ENCODE measurements around the gene TNRC6C. TPM values are rescaled to one million over a fixed set of nuclear protein-coding genes. Genes with fewer than 3 reads are reported as not detected.
"Not testable (repeated sequence)": the region's sequence is repeated elsewhere in the genome, so short reads cannot be mapped to it uniquely, and the experiment has no call there.

TNRC6C gene
- total RNA-seq, 1 donor from 2014 or later: 28.7 TPM

GRCh38 chr17:78064708-78065107, 106.2 kb downstream of the TNRC6C start:
- TF ChIP-seq, protein P1, sequence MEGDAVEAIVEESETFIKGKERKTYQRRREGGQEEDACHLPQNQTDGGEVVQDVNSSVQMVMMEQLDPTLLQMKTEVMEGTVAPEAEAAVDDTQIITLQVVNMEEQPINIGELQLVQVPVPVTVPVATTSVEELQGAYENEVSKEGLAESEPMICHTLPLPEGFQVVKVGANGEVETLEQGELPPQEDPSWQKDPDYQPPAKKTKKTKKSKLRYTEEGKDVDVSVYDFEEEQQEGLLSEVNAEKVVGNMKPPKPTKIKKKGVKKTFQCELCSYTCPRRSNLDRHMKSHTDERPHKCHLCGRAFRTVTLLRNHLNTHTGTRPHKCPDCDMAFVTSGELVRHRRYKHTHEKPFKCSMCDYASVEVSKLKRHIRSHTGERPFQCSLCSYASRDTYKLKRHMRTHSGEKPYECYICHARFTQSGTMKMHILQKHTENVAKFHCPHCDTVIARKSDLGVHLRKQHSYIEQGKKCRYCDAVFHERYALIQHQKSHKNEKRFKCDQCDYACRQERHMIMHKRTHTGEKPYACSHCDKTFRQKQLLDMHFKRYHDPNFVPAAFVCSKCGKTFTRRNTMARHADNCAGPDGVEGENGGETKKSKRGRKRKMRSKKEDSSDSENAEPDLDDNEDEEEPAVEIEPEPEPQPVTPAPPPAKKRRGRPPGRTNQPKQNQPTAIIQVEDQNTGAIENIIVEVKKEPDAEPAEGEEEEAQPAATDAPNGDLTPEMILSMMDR (IDR thresholded peaks at IDR 0.05): no peak
- peaks cover 15% of the 10 kb centered on the region for H3K36me3 Mint-ChIP-seq (ENCODE audit: unreplicated experiment)
- no peaks in the 10 kb centered on the region for H3K27me3 Mint-ChIP-seq (ENCODE audit: unreplicated experiment)
- H3K9me3 Mint-ChIP-seq (ENCODE audit: unreplicated experiment): no peaks in the 10 kb centered on the region
- no peak overlapping the region for H3K4me3 Mint-ChIP-seq (ENCODE audit: unreplicated experiment)
- no peak for DNase-seq (ENCODE audit: extremely low spot score, unreplicated experiment)
- no peak overlapping the region for H3K27ac Mint-ChIP-seq (ENCODE audit: unreplicated experiment)
- H3K4me1 Mint-ChIP-seq (ENCODE audit: unreplicated experiment): no peaks in the 10 kb centered on the region

DNA sequence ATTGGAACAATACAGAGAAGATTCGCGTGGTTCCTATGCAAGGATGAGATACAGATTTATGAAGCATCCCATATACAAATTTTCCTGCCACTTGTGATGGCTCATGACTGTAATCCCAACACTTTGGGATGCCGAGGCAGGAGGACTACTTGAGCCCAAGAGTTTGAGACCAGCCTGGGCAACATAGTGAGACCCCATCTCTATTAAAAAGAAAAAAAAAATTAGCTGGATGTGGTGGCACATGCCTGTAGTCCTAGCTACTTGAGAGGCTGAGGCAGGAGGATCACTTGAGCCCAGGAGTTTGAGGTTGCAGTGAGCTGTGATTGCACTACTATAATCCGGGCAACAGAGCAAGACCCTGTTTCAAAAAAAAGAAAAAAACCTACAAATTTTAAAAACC, 108.5 kb downstream of the TNRC6C start:
- not testable (repeated sequence) for H3K4me1 Mint-ChIP-seq (ENCODE audit: unreplicated experiment)

DNA sequence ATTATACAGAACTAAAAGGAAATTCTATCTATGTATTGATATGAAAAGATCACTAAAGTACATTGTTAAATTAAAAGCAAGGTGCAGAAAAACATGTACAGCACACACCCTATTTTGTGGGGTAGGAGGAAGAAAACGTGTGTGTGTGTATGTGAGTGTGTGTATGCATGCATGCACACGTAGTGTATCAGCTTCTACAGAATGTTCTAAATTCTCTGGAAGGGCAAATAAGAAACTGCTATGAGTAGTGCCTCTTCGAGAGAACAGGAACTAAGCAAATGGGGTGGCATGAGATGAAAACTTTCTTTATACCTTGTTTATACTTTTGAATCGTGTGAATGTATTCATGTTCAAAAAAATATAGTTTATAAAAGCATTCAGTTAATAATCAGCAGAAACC, 111.2 kb downstream of the TNRC6C start:
- Mint-ChIP-seq H3K36me3 (ENCODE audit: unreplicated experiment) (peaks cover 51% of the 10 kb centered on the region), H3K9me3 (ENCODE audit: unreplicated experiment) (no peaks in the 10 kb centered on the region), H3K4me1 (ENCODE audit: unreplicated experiment) (no peaks in the 10 kb centered on the region), H3K27ac (ENCODE audit: unreplicated experiment) (no peak overlapping the region), H3K4me3 (ENCODE audit: unreplicated experiment) (no peak overlapping the region), H3K27me3 (ENCODE audit: unreplicated experiment) (no peaks in the 10 kb centered on the region)
- TF ChIP-seq, protein P1 (IDR thresholded peaks at IDR 0.05): no peak
- no peak for DNase-seq (ENCODE audit: extremely low spot score, unreplicated experiment)

More for the DNA sequence above, 108.5 kb downstream of the TNRC6C start:
- H3K27me3 Mint-ChIP-seq (ENCODE audit: unreplicated experiment); DNase-seq (ENCODE audit: extremely low spot score, unreplicated experiment); H3K4me3 Mint-ChIP-seq (ENCODE audit: unreplicated experiment); H3K27ac Mint-ChIP-seq (ENCODE audit: unreplicated experiment); H3K9me3 Mint-ChIP-seq (ENCODE audit: unreplicated experiment): not testable (repeated sequence)
- peaks cover 30% of the 10 kb centered on the region for H3K36me3 Mint-ChIP-seq (ENCODE audit: unreplicated experiment)

DNA sequence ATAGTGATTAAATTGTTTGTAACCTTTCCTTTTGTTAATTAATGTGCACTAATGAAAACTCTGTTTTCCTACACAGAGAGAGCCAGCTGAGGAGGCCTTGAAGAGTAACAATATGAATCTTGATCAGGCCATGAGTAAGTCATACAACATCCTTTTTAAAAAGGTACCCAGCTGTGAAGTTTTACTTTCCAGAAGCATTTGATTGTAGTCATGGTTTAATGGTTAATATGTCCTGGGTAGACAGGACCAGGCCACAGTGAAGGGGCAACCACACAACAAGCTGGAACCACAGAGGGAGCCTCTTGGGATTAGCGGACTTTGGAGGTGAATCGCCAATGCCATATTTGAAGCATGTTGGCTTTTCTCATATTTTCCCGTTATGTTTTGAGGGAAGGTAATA, 114.5 kb downstream of the TNRC6C start:
- TF ChIP-seq, protein P1 (IDR thresholded peaks at IDR 0.05): no peak
- H3K4me1 Mint-ChIP-seq (ENCODE audit: unreplicated experiment): no peaks in the 10 kb centered on the region
- H3K9me3 Mint-ChIP-seq (ENCODE audit: unreplicated experiment): no peaks in the 10 kb centered on the region
- H3K4me3 Mint-ChIP-seq (ENCODE audit: unreplicated experiment): no peak overlapping the region
- no peak for DNase-seq (ENCODE audit: extremely low spot score, unreplicated experiment)
- H3K36me3 Mint-ChIP-seq (ENCODE audit: unreplicated experiment): peaks cover 56% of the 10 kb centered on the region
- no peaks in the 10 kb centered on the region for H3K27me3 Mint-ChIP-seq (ENCODE audit: unreplicated experiment)
- H3K27ac Mint-ChIP-seq (ENCODE audit: unreplicated experiment): no peak overlapping the region

GRCh38 chr17:78075011-78075410, 116.5 kb downstream of the TNRC6C start:
- DNase-seq (ENCODE audit: extremely low spot score, unreplicated experiment): no peak
- no peaks in the 10 kb centered on the region for H3K4me1 Mint-ChIP-seq (ENCODE audit: unreplicated experiment)
- no peaks in the 10 kb centered on the region for H3K9me3 Mint-ChIP-seq (ENCODE audit: unreplicated experiment)
- no peaks in the 10 kb centered on the region for H3K27me3 Mint-ChIP-seq (ENCODE audit: unreplicated experiment)
- no peak overlapping the region for H3K27ac Mint-ChIP-seq (ENCODE audit: unreplicated experiment)
- peaks cover 59% of the 10 kb centered on the region for H3K36me3 Mint-ChIP-seq (ENCODE audit: unreplicated experiment)
- H3K4me3 Mint-ChIP-seq (ENCODE audit: unreplicated experiment): no peak overlapping the region
- TF ChIP-seq, protein P1 (IDR thresholded peaks at IDR 0.05): no peak

DNA sequence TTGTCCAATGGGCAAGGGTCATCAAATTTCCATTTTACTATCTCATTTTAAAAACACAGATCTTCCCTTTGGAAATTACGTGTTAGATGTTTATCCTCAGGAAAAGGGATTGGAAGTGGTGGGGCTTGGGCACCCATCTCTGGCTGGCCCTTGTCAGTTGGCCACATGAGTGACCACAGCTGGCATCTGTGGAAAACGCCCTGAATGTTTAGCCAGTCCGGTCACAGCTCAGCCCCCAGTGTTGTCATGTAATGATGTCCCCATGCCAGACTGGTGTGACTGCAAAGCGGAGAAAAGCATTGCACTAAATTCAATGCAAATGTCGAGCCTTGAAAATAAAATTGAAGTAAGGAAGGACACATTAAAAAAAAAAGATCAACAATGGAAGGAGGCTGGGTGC, 117.0 kb downstream of the TNRC6C start:
- DNase-seq (ENCODE audit: extremely low spot score, unreplicated experiment): no peak
- no peaks in the 10 kb centered on the region for H3K4me1 Mint-ChIP-seq (ENCODE audit: unreplicated experiment)
- TF ChIP-seq, protein P1 (IDR thresholded peaks at IDR 0.05): no peak
- peaks cover 58% of the 10 kb centered on the region for H3K36me3 Mint-ChIP-seq (ENCODE audit: unreplicated experiment)
- no peaks in the 10 kb centered on the region for H3K27me3 Mint-ChIP-seq (ENCODE audit: unreplicated experiment)
- no peaks in the 10 kb centered on the region for H3K9me3 Mint-ChIP-seq (ENCODE audit: unreplicated experiment)
- H3K27ac Mint-ChIP-seq (ENCODE audit: unreplicated experiment): no peak overlapping the region
- H3K4me3 Mint-ChIP-seq (ENCODE audit: unreplicated experiment): no peak overlapping the region
